HL-60 (cell line): ENCODE results near the gene PPP2R2D.

ENCODE experiments used
- GABPA ChIP-seq: IDR thresholded peaks from 2 replicates; pipeline ENCODE4 v1.6.1; 2012; ENCODE audit warnings: low read depth
- POLR2AphosphoS5 ChIP-seq: IDR thresholded peaks from 2 replicates; pipeline ENCODE4 v1.6.1; 2012; ENCODE audit warnings: low read depth
- TF ChIP-seq, protein P1 (sequence below): IDR thresholded peaks from one replicate; pipeline ENCODE4 v1.5.1; 2011; ENCODE audit warnings: low read length, control low read depth, inconsistent platforms; ENCODE audit not compliant: insufficient read depth

DNA sequence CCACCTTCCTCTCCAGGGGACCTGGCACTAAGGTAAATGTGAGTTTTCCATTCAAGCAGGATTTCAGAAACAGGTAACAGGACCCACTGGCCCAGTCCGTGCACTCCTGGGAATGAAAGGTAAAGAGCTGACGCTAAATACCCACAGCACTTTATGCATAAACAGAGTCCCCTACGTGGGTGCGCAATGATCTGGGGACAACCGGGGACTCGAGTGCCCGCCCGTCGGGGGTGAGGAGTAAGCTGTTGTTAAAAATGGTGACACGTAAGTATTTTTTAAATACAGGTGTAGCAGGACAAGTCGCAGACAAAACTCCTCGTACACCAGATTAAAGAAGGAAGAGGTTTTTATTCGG is 47.2 kb upstream of the PPP2R2D start:
- TF ChIP-seq, protein P1, sequence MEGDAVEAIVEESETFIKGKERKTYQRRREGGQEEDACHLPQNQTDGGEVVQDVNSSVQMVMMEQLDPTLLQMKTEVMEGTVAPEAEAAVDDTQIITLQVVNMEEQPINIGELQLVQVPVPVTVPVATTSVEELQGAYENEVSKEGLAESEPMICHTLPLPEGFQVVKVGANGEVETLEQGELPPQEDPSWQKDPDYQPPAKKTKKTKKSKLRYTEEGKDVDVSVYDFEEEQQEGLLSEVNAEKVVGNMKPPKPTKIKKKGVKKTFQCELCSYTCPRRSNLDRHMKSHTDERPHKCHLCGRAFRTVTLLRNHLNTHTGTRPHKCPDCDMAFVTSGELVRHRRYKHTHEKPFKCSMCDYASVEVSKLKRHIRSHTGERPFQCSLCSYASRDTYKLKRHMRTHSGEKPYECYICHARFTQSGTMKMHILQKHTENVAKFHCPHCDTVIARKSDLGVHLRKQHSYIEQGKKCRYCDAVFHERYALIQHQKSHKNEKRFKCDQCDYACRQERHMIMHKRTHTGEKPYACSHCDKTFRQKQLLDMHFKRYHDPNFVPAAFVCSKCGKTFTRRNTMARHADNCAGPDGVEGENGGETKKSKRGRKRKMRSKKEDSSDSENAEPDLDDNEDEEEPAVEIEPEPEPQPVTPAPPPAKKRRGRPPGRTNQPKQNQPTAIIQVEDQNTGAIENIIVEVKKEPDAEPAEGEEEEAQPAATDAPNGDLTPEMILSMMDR = no peak
- TF ChIP-seq POLR2AphosphoS5 = no peak
- no peak for TF ChIP-seq GABPA
